Thoracic aorta (tissue), 2 donors: ENCODE data around the gene ARHGEF40. TPM values are rescaled to one million over a fixed set of nuclear protein-coding genes. Genes with fewer than 3 reads are reported as not detected.

Experiments used
- ATAC-seq: fragments of 150-250 bp; one replicate; pipeline ENCODE4 v1.8.0; 2017; ENCODE audit warnings: low read depth; ENCODE audit not compliant: insufficient number of reproducible peaks, low FRiP score
- DNase-seq: peaks from one replicate; pipeline ENCODE4 v3.0.0-alpha.2; 2020; ENCODE audit warnings: low spot score
- H3K27ac ChIP-seq, 2 donors: fragments of 200-600 bp; sonication (generic); 1 replicate in 1 of 2; 2 replicates in 1 of 2; pipeline ENCODE4 v1.5.1; 2016; ENCODE audit warnings: mild to moderate bottlenecking in 2 of 2, moderate library complexity in 2 of 2
- H3K27me3 ChIP-seq: fragments of 200-600 bp; sonication (generic); replicated peaks from 2 replicates; pipeline ENCODE4 v1.6.0; 2016; ENCODE audit warnings: mild to moderate bottlenecking; ENCODE audit not compliant: insufficient read depth
- H3K36me3 ChIP-seq: fragments of 200-600 bp; sonication (generic); one replicate; pipeline ENCODE4 v1.5.1; 2016
- H3K4me1 ChIP-seq, 2 donors: fragments of 200-600 bp; sonication (generic); 1 replicate in 1 of 2; 2 replicates in 1 of 2; pipeline versions ENCODE4 v1.5.1 to v1.6.0; 2016; ENCODE audit warnings: low read depth in 2 of 2, mild to moderate bottlenecking in 1 of 2; ENCODE audit not compliant: control insufficient read depth in 1 of 2
- H3K4me3 ChIP-seq: fragments of 200-600 bp; sonication (generic); 2 replicates; pipeline ENCODE4 v1.5.1; 2016; ENCODE audit warnings: mild to moderate bottlenecking
- H3K9me3 ChIP-seq: fragments of 200-600 bp; sonication (generic); 2 replicates; pipeline ENCODE4 v1.5.1; 2016
- CTCF ChIP-seq: fragments of 200-600 bp; sonication (generic); IDR thresholded peaks from one replicate; pipeline ENCODE4 v1.5.1; 2019; ENCODE audit warnings: antibody characterized with exemption
- total RNA-seq, 2 donors: library from RNA; depleted of rRNA; stranded (reverse); fragments of >200 nt; gene quantifications; one replicate each; pipeline versions ENCODE4 v1.1.0 to v1.2.3, GENCODE V29; 2016

ARHGEF40 gene
- total RNA-seq, 2 donors from 2014 or later, result 51.0 to 61.7 TPM

DNA sequence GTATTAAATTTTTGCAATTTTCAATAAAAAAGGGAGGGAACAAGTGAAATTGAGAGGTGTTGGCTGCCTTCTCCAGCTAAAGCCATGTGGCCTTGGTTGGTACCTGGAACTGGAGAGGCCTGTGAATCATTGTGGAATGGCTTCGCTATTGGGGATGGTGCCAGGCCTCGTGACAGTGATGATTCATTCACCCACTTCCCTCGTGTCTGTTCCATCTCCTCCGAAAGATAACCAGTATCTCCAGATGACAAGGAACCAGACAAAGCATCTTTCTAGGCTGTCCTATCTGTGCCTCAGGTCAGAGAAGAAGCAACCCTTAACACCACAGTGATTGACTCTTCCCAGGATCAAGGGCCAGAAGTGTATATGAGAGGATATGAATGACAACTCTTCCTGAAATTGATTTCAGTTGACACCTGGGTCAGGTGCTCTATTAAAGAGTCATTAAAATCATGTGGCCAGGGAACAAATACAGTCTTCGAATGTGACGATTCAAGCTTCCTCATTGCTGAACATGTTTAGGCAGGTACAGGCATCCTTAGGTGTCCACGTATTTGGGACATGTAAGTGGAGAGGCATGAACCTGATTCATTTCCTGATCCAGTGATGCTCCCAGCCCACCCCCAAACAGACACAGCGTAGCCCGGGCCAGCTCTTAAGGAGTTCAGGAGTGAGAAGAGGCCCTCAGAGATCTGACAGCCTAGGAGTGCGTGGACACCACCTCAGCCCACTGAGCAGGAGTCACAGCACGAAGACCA, 28.2 kb upstream of the ARHGEF40 start, which contains the start of gene RNASE7:
Gene RNASE7, plus strand, starts transcription at position 687 of the 758 bp plus-strand sequence. CDS start 631 bp downstream, outside the sequence.
- DNase-seq, result no peak
- Histone ChIP-seq H3K36me3 (no peaks in the 10 kb centered on the region), H3K27ac (no peak within 1 kb of the TSS), H3K27me3 (no peaks in the 10 kb centered on the region), H3K4me3 (no peak within 1 kb of the TSS), H3K9me3 (no peaks in the 10 kb centered on the region), H3K4me1 (peaks cover 13 to 17% of the 10 kb centered on the region in 2 donors)
- no peak for TF ChIP-seq CTCF
- no peak for ATAC-seq

DNA sequence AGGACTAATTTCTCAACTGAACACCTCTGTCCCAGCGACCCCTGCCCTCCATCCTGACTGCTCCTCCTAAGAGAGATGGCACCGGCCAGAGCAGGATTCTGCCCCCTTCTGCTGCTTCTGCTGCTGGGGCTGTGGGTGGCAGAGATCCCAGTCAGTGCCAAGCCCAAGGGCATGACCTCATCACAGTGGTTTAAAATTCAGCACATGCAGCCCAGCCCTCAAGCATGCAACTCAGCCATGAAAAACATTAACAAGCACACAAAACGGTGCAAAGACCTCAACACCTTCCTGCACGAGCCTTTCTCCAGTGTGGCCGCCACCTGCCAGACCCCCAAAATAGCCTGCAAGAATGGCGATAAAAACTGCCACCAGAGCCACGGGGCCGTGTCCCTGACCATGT, 27.2 kb upstream of the ARHGEF40 start:
- Histone ChIP-seq H3K27ac (no peak overlapping the region), H3K27me3 (no peaks in the 10 kb centered on the region), H3K36me3 (no peaks in the 10 kb centered on the region), H3K4me3 (no peak overlapping the region), H3K4me1 (peaks cover 13 to 17% of the 10 kb centered on the region in 2 donors), H3K9me3 (no peaks in the 10 kb centered on the region)
- ATAC-seq, result no peak
- no peak for TF ChIP-seq CTCF
- DNase-seq, result no peak

GRCh38 chr14:21043387-21043973, 26.6 kb upstream of the ARHGEF40 start:
- no peak for ATAC-seq
- Histone ChIP-seq H3K36me3 (no peaks in the 10 kb centered on the region), H3K27ac (no peak overlapping the region), H3K4me3 (no peak overlapping the region), H3K27me3 (no peaks in the 10 kb centered on the region), H3K4me1 (peaks cover 12 to 16% of the 10 kb centered on the region in 2 donors), H3K9me3 (no peaks in the 10 kb centered on the region)
- DNase-seq, result no peak
- TF ChIP-seq CTCF, result no peak

DNA sequence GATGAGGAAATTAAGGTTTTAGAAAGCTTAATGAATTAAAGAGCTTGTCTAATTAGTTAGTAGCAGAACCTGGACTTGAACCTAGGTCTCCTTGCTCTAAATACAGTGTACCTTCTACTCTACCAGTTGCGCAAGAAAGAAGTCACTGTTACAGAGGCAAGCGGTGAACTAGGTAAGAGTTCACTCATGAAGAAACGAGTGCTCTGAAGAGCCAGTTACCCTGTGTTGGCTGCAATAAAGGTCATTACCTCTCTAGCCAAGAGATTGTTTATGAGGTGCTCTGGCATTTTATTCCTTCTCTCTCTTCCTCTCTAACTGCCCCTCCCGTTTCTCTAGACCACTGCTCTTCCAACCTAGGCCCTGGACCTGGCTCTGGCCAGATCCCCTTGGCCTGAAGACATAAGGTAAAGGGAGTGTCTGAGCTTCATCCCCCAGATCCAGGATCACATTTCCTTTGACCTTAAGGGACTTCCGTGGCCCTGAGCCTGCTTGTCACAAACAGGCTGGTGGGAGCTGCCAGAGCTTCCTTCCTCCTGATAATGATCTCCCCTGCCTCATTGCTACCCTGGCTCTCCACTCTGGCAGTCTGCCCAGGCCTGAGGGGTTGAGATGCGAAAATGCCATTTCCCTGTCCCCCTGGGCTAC, 26.0 kb upstream of the ARHGEF40 start:
- Histone ChIP-seq H3K4me3 (no peak overlapping the region), H3K36me3 (no peaks in the 10 kb centered on the region), H3K27ac (no peak overlapping the region), H3K4me1 (peaks cover 8 to 10% of the 10 kb centered on the region in 2 donors), H3K27me3 (no peaks in the 10 kb centered on the region), H3K9me3 (no peaks in the 10 kb centered on the region)
- no peak for DNase-seq
- ATAC-seq, result no peak
- no peak for TF ChIP-seq CTCF

- no peak for ATAC-seq
- no peaks in the 10 kb centered on the region for H3K9me3 ChIP-seq
- H3K4me3 ChIP-seq, result no peak overlapping the region
- H3K4me1 ChIP-seq, result no peaks in the 10 kb centered on the region
- H3K36me3 ChIP-seq, result no peaks in the 10 kb centered on the region
- no peak for DNase-seq
- H3K27me3 ChIP-seq, result no peaks in the 10 kb centered on the region
- no peak overlapping the region for H3K27ac ChIP-seq
- no peak for TF ChIP-seq CTCF
Measured at GRCh38 chr14:21047378-21047781, 22.7 kb upstream of the ARHGEF40 start.
